ENCODE data around the gene SMARCD2. TPM values are rescaled to one million over a fixed set of nuclear protein-coding genes. Genes with fewer than 3 reads are reported as not detected.

The SMARCD2 gene
- total RNA-seq, 1 donor from 2014 or later = 43.0 TPM

DNA sequence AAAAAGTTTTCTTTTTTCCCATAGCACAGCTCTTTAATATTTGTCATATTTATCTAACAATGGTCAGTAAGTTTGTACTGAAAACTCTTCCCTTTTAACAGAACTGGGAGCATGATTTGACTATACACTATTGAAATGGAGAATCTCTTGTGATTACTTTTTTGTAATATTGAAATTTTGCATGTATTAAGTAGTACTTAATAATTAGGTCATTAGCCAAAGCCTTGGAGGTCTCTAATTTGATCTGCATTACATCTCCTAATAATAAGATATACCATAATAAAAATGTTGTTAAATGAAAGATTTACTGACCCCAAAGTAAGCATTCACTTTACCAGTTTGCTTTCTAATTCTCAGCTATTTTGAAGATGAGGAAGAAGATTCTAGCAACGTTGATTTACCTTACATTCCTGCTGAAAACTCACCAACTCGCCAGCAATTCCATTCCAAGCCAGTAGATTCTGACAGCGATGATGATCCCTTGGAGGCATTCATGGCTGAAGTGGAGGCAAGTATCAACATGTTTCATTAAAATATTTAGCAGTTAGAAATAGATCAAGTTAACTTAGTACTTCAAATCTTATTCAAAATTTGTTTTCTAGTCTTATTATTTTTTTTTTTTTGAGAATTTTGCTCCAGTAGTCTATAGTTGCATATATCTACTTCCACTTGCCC, 50.3 kb downstream of the SMARCD2 start:
- no peak for DNase-seq (ENCODE audit: low read depth, low spot score)
- H3K27me3 Mint-ChIP-seq (ENCODE audit: low read depth) = no peaks in the 10 kb centered on the region
- no peak overlapping the region for H3K27ac Mint-ChIP-seq (ENCODE audit: unreplicated experiment)
- H3K4me3 Mint-ChIP-seq = no peak overlapping the region
- H3K36me3 Mint-ChIP-seq (ENCODE audit: low read depth) = peaks cover 10% of the 10 kb centered on the region
- no peaks in the 10 kb centered on the region for H3K4me1 Mint-ChIP-seq
- no peaks in the 10 kb centered on the region for H3K9me3 Mint-ChIP-seq
- TF ChIP-seq, protein P1, sequence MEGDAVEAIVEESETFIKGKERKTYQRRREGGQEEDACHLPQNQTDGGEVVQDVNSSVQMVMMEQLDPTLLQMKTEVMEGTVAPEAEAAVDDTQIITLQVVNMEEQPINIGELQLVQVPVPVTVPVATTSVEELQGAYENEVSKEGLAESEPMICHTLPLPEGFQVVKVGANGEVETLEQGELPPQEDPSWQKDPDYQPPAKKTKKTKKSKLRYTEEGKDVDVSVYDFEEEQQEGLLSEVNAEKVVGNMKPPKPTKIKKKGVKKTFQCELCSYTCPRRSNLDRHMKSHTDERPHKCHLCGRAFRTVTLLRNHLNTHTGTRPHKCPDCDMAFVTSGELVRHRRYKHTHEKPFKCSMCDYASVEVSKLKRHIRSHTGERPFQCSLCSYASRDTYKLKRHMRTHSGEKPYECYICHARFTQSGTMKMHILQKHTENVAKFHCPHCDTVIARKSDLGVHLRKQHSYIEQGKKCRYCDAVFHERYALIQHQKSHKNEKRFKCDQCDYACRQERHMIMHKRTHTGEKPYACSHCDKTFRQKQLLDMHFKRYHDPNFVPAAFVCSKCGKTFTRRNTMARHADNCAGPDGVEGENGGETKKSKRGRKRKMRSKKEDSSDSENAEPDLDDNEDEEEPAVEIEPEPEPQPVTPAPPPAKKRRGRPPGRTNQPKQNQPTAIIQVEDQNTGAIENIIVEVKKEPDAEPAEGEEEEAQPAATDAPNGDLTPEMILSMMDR (conservative IDR thresholded peaks at IDR 0.05) = no peak

DNA sequence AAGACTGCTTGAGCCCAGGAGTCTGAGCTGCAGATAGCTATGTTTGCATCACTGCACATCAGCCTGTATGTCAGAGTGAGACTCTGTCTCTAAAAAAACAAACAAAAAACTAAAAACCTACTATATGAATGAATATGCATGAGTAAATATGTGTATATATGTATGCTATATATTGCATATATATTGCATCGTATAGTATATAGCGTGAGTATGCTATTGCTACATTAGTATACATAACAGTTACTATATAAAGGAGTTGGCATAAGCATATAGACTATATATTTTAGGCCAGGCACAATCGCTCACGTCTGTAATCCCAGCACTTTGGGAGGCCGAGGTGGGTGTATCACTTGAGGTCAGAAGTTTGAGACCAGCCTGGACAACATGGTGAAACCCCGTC, 52.4 kb downstream of the SMARCD2 start:
- H3K27ac Mint-ChIP-seq (ENCODE audit: unreplicated experiment) = no peak overlapping the region
- no peaks in the 10 kb centered on the region for H3K9me3 Mint-ChIP-seq
- DNase-seq (ENCODE audit: low read depth, low spot score) = no peak
- H3K27me3 Mint-ChIP-seq (ENCODE audit: low read depth) = no peaks in the 10 kb centered on the region
- no peaks in the 10 kb centered on the region for H3K4me1 Mint-ChIP-seq
- H3K36me3 Mint-ChIP-seq (ENCODE audit: low read depth) = peaks cover 10% of the 10 kb centered on the region
- H3K4me3 Mint-ChIP-seq = no peak overlapping the region
- TF ChIP-seq, protein P1 (conservative IDR thresholded peaks at IDR 0.05) = no peak

DNA sequence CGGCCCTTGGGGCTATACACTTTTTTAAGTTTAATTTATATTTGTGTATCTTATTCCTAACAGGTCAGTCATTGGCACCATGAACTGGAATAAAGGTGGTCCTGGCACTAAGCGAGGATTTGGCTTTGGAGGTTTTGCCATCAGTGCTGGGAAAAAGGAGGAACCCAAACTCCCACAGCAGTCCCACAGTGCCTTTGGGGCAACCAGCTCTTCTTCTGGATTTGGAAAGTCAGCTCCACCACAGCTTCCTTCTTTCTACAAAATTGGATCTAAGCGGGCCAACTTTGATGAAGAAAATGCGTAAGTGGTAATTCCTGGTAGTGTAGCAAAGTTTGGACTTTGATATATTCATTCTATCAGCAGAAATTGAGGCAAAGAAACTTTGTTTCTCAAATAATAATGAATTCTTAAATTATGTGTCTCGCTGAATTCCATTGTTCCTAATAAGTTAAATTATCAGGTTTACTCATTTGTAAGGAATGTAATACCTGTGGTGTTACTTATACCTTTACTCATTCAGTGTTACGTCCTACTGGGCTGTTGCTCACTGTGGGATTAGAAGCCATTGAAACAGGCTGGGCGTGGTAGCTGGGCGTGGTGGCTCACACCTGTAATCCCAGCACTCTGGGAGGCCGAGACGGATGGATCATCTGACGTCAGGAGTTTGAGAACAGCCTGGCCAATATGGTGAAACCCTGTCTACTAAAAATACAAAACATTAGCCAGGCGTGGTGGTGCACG, 55.3 kb downstream of the SMARCD2 start:
- Mint-ChIP-seq H3K9me3 (no peaks in the 10 kb centered on the region), H3K36me3 (ENCODE audit: low read depth) (peaks cover 3% of the 10 kb centered on the region), H3K27ac (ENCODE audit: unreplicated experiment) (no peak overlapping the region), H3K4me1 (peaks cover 9% of the 10 kb centered on the region), H3K27me3 (ENCODE audit: low read depth) (no peaks in the 10 kb centered on the region), H3K4me3 (no peak overlapping the region)
- no peak for DNase-seq (ENCODE audit: low read depth, low spot score)
- TF ChIP-seq, protein P1 (conservative IDR thresholded peaks at IDR 0.05) = no peak

DNA sequence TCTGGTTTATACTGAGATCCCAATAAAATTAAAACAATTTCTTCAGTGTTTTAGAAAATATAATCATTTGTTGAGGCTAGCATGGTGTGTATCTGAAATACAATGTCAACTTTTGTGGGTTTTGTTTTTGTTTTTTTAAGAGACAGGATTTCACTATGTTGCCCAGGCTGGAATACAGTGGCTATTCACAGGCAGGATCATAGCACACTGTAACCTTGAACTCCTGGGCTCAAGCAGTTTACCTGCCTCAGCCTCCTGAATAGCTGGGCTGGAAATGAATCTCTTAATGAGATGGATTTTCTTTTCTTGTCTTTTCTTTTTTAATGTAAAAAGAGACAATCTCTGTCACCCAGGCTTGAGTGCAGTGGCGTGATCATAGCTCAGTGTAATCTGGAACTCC, 56.4 kb downstream of the SMARCD2 start:
- H3K4me1 Mint-ChIP-seq = peaks cover 9% of the 10 kb centered on the region
- DNase-seq (ENCODE audit: low read depth, low spot score) = no peak

DNA sequence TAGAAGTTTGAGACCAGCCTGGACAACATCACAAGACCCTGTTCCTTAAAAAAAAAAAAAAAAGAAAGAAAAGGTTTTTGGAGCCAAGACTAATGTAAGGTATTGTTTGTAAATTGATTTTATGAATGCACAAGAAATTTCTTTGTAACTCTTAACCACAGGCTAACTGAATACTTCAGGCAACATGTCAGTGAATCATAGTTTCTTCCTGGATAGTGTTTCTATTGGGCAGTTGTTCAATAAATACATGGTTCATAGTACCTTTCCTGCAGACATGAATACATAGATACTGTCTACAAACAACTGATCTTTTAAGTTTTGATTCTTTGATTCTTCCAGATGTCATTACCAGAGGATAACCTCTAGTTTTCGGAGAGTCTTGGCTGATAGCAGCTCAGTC, 56.9 kb downstream of the SMARCD2 start:
- DNase-seq (ENCODE audit: low read depth, low spot score) = no peak
- TF ChIP-seq, protein P1 (conservative IDR thresholded peaks at IDR 0.05) = no peak
- H3K36me3 Mint-ChIP-seq (ENCODE audit: low read depth) = peaks cover 3% of the 10 kb centered on the region
- no peaks in the 10 kb centered on the region for H3K27me3 Mint-ChIP-seq (ENCODE audit: low read depth)
- H3K4me3 Mint-ChIP-seq = no peak overlapping the region
- no peak overlapping the region for H3K27ac Mint-ChIP-seq (ENCODE audit: unreplicated experiment)
- no peaks in the 10 kb centered on the region for H3K9me3 Mint-ChIP-seq
- peaks cover 13% of the 10 kb centered on the region for H3K4me1 Mint-ChIP-seq

More for the DNA sequence above, 56.4 kb downstream of the SMARCD2 start:
- TF ChIP-seq, protein P1 (conservative IDR thresholded peaks at IDR 0.05) = no peak
- Mint-ChIP-seq H3K36me3 (ENCODE audit: low read depth) (peaks cover 3% of the 10 kb centered on the region), H3K27ac (ENCODE audit: unreplicated experiment) (no peak overlapping the region), H3K27me3 (ENCODE audit: low read depth) (no peaks in the 10 kb centered on the region), H3K4me3 (no peak overlapping the region), H3K9me3 (no peaks in the 10 kb centered on the region)

All from neural crest cell (in vitro differentiated cells).